PC-3 (cell line): ENCODE measurements around the gene HSH2D. TPM values are rescaled to one million over a fixed set of nuclear protein-coding genes. Genes with fewer than 3 reads are reported as not detected.

Experiments used
- ATAC-seq: fragments of 200-7000 bp; cut with Tn5 transposase; 2 replicates; pipeline ENCODE4 v1.9.1; 2020; ENCODE audit warnings: mild to moderate bottlenecking, moderate library complexity
- BruUV-seq: library from RNA; stranded (reverse); fragments of 400-500 nt; replicated peaks from 2 replicates; lab custom pipeline; 2021; lab: Mats Ljungman, UMichigan
- CTCF ChIA-PET: fragments of 300-600 bp; sonication (Branson Sonifier 250); formaldehyde crosslinking; loops from one replicate; lab custom pipeline; 2022; ENCODE audit warnings: antibody characterized with exemption; lab: Charles Lee
- POLR2A ChIA-PET: fragments of 300-600 bp; sonication (Branson Sonifier 250); formaldehyde crosslinking; loops from one replicate; lab custom pipeline; 2022; ENCODE audit warnings: antibody characterized with exemption; ENCODE audit not compliant: unreplicated experiment; lab: Charles Lee
- DNase-seq: peaks from one replicate; pipeline ENCODE4 v3.0.0-alpha.2; 2015
- H2AFZ ChIP-seq: fragments of 300-600 bp; sonication (generic); 2 replicates; pipeline ENCODE4 v1.6.0; 2016; ENCODE audit warnings: antibody characterized with exemption, low read length
- H3F3A ChIP-seq: fragments of 300-600 bp; sonication (generic); one replicate; pipeline ENCODE4 v1.6.0; 2017; ENCODE audit warnings: antibody characterized with exemption, low read length, control low read depth, mild to moderate bottlenecking; ENCODE audit not compliant: unreplicated experiment
- H3K27ac ChIP-seq: fragments of 300-600 bp; sonication (generic); 2 replicates; pipeline ENCODE4 v1.5.1; 2016; ENCODE audit warnings: mild to moderate bottlenecking, low read length
- H3K27me3 ChIP-seq: fragments of 300-600 bp; sonication (generic); 2 replicates; pipeline ENCODE4 v1.6.1; 2016; ENCODE audit warnings: low read length, mixed read lengths
- H3K36me3 ChIP-seq: fragments of 300-600 bp; sonication (generic); 2 replicates; pipeline ENCODE4 v1.6.1; 2016; ENCODE audit warnings: low read depth, mixed run types, low read length, mixed read lengths
- H3K4me1 ChIP-seq: fragments of 300-600 bp; sonication (generic); 2 replicates; pipeline ENCODE4 v1.5.1; 2016; ENCODE audit warnings: low read length; ENCODE audit not compliant: insufficient read depth
- H3K4me2 ChIP-seq: fragments of 300-600 bp; sonication (generic); 2 replicates; pipeline ENCODE4 v1.6.0; 2016; ENCODE audit warnings: low read length
- H3K4me3 ChIP-seq: fragments of 300-600 bp; sonication (generic); 2 replicates; pipeline ENCODE4 v1.5.1; 2016; ENCODE audit warnings: mild to moderate bottlenecking, low read length, mixed read lengths
- H3K79me2 ChIP-seq: fragments of 300-600 bp; sonication (generic); 2 replicates; pipeline ENCODE4 v1.6.1; 2017; ENCODE audit warnings: low read length, mixed read lengths
- H3K9ac ChIP-seq: fragments of 300-600 bp; sonication (generic); 2 replicates; pipeline ENCODE4 v1.6.0; 2016; ENCODE audit warnings: mild to moderate bottlenecking, low read length
- H3K9me2 ChIP-seq: fragments of 300-600 bp; sonication (generic); replicated peaks from 2 replicates; pipeline ENCODE4 v1.6.1; 2016; ENCODE audit warnings: mixed run types, low read length, mixed read lengths
- H3K9me3 ChIP-seq: fragments of 300-600 bp; sonication (generic); 2 replicates; pipeline ENCODE4 v1.6.1; 2016; ENCODE audit warnings: low read length, mixed read lengths
- H4K20me1 ChIP-seq: fragments of 300-600 bp; sonication (generic); 2 replicates; pipeline ENCODE4 v1.6.1; 2016; ENCODE audit warnings: low read length, mixed read lengths
- EZH2 ChIP-seq: fragments of 300-600 bp; sonication (generic); IDR thresholded peaks from one replicate; pipeline ENCODE4 v1.6.1; 2017; ENCODE audit warnings: antibody characterized with exemption, mild to moderate bottlenecking, low read length; ENCODE audit not compliant: unreplicated experiment
- EZH2phosphoT487 ChIP-seq: fragments of 300-600 bp; sonication (generic); IDR thresholded peaks from 2 replicates; pipeline ENCODE4 v1.6.1; 2018; ENCODE audit warnings: mild to moderate bottlenecking, antibody characterized with exemption, low read length, borderline replicate concordance
- intact Hi-C: fragments of 100-400 bp; cut with micrococcal nuclease; formaldehyde crosslinking; loops from 2 replicates; pipeline ENCODE4 v1.9.0; 2023
- total RNA-seq: library from RNA; depleted of rRNA; stranded (reverse); fragments of >200 nt; gene quantifications from 2 replicates; pipeline ENCODE4 v1.2.3, GENCODE V29; 2014
- TF ChIP-seq, protein P1 (sequence below): fragments of 300-600 bp; sonication (generic); conservative IDR thresholded peaks from 2 replicates; pipeline ENCODE4 v1.5.1; 2017; ENCODE audit warnings: antibody characterized with exemption, low read depth, mild to moderate bottlenecking, low read length

HSH2D gene
- total RNA-seq, 1 experiment from 2014 or later = 14.5 TPM

DNA sequence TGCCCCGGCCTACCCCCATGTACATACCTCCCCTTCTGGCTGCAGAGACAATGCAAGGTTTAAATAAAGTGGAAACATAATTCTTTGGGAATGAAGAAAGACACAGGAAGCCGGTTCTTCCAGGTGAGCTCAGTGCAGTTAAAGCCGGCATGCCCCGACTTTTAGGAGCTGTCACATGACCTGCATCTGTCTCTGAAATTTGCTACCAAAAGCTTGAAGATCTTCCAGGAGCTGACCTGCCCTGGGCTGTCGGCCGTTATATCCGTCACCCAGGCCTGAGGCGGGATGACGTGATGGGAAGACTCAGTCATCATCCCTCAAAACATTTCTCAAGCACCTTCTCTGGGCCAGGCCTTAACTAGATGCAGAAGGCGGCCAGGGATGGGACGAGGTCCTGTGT lies 21.5 kb upstream of the HSH2D start:
- peaks cover 7% of the 10 kb centered on the region; the same call in 1 of the 2 replicates for H3K79me2 ChIP-seq
- ATAC-seq (no peak), DNase-seq (no peak)
- H3K9me3 ChIP-seq = no peaks in the 10 kb centered on the region
- H3F3A ChIP-seq = no peaks in the 10 kb centered on the region
- H3K9ac ChIP-seq = no peak overlapping the region
- H4K20me1 ChIP-seq = no peaks in the 10 kb centered on the region
- ChIA-PET CTCF (no interaction called here), POLR2A (no interaction called here)
- peaks cover 50% of the 10 kb centered on the region for H3K36me3 ChIP-seq
- no peak overlapping the region for H3K27ac ChIP-seq
- no peak overlapping the region for H3K4me2 ChIP-seq
- H3K27me3 ChIP-seq = no peaks in the 10 kb centered on the region
- no peaks in the 10 kb centered on the region for H3K4me1 ChIP-seq
- BruUV-seq = no TSS peak
- intact Hi-C loops = no loop called here
- H2AFZ ChIP-seq = no peak overlapping the region
- H3K9me2 ChIP-seq = no peaks in the 10 kb centered on the region
- H3K4me3 ChIP-seq = no peak overlapping the region
- TF ChIP-seq EZH2 (no peak), EZH2phosphoT487 (no peak)
- TF ChIP-seq, protein P1, sequence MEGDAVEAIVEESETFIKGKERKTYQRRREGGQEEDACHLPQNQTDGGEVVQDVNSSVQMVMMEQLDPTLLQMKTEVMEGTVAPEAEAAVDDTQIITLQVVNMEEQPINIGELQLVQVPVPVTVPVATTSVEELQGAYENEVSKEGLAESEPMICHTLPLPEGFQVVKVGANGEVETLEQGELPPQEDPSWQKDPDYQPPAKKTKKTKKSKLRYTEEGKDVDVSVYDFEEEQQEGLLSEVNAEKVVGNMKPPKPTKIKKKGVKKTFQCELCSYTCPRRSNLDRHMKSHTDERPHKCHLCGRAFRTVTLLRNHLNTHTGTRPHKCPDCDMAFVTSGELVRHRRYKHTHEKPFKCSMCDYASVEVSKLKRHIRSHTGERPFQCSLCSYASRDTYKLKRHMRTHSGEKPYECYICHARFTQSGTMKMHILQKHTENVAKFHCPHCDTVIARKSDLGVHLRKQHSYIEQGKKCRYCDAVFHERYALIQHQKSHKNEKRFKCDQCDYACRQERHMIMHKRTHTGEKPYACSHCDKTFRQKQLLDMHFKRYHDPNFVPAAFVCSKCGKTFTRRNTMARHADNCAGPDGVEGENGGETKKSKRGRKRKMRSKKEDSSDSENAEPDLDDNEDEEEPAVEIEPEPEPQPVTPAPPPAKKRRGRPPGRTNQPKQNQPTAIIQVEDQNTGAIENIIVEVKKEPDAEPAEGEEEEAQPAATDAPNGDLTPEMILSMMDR = no peak

DNA sequence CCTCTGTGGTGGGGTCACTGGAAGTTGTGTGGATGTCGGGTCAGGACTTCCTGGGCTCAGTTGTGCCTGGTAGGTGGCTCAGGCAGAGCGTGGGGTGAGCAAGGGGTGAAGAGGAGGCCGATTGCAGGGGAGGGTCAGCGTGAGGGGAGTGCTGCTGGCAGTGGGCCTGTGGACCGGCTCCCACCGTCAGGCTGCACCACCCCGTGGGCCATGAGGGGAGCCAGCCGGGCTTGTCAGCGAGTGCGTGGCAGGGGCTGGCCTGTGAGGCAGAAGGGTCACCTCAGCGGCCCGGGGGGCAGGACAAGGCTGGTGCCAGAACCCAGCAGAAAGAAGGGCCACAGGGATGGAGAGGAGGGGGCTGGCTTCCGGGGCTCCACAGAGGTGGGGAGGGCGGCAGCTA lies 18.5 kb upstream of the HSH2D start:
- intact Hi-C loops = no loop called here
- H3K4me1 ChIP-seq = no peaks in the 10 kb centered on the region
- H3K4me3 ChIP-seq = no peak overlapping the region
- no peak for DNase-seq
- no peak for ATAC-seq
- no peak overlapping the region for H2AFZ ChIP-seq
- CTCF ChIA-PET = no interaction called here
- no TSS peak for BruUV-seq
- H3K9me2 ChIP-seq = no peaks in the 10 kb centered on the region
- no peak overlapping the region for H3K27ac ChIP-seq
- no peaks in the 10 kb centered on the region for H3K9me3 ChIP-seq
- H3K9ac ChIP-seq = no peak overlapping the region
- peaks cover 66% of the 10 kb centered on the region for H3K36me3 ChIP-seq
- no peaks in the 10 kb centered on the region for H3F3A ChIP-seq
- H3K79me2 ChIP-seq = no peaks in the 10 kb centered on the region
- H3K4me2 ChIP-seq = no peak overlapping the region
- no peaks in the 10 kb centered on the region for H3K27me3 ChIP-seq
- TF ChIP-seq EZH2 (no peak), EZH2phosphoT487 (no peak)
- TF ChIP-seq, protein P1 = no peak
- POLR2A ChIA-PET = no interaction called here
- H4K20me1 ChIP-seq = no peaks in the 10 kb centered on the region

DNA sequence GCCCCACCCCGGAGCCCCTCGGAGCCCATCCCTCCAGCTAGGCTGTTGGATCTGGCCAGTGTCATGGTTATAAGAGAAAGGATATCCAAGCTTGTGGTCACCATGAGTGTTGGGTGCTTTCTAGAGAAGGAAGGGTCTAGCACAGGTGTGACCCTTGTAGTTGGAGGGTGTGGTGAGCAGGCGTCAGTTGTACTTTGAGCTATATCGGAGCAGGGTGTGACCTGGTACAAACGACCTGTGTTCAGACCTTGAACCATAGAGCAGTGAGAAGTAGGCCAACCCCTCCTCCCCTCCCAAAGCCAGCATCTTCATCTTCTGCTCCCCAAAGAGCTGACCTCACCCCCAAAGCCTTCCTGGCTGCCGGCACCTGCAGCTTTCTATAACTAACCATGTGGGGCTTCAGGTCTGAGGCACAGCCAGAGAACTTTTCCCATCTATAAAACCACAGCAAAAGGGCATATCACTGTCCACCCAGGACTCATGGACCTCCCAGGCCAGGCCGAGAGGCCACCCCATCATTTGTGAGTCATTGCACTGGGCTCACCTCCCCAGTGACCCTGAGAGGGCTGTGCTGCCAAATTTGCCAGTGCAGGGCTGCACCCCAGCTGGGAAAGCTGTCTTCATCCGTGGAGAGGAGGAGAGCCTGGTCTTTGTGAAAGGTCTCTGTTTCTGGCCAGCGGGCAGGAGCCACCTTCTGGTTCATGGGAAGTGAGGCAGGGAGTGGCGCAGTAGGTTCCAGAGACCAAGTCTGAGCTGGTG lies 17.6 kb upstream of the HSH2D start:
- Histone ChIP-seq H3K4me3 (no peak overlapping the region), H3K9me2 (no peaks in the 10 kb centered on the region), H3K27me3 (no peaks in the 10 kb centered on the region), H4K20me1 (no peaks in the 10 kb centered on the region), H3K9me3 (no peaks in the 10 kb centered on the region), H3F3A (no peaks in the 10 kb centered on the region), H3K79me2 (no peaks in the 10 kb centered on the region), H3K9ac (no peak overlapping the region), H3K4me2 (no peak overlapping the region), H3K4me1 (no peaks in the 10 kb centered on the region), H3K27ac (no peak overlapping the region), H3K36me3 (peaks cover 72% of the 10 kb centered on the region), H2AFZ (no peak overlapping the region)
- POLR2A ChIA-PET = no interaction called here
- ATAC-seq (no peak), DNase-seq (no peak)
- no TSS peak for BruUV-seq
- CTCF ChIA-PET = interaction anchor here (0.5 kb wide), 1 partner anchor 50 kb away, joined by 3 read pairs; the partner anchor contains the start of gene TPM4
- TF ChIP-seq EZH2 = no peak
- TF ChIP-seq EZH2phosphoT487 = no peak
- TF ChIP-seq, protein P1 = no peak
- intact Hi-C loops = no loop called here
